Left forelimb (tissue), 1 donor: ENCODE results near the gene CEP170.
"Not testable (repeated sequence)": the region's sequence is repeated elsewhere in the genome, so short reads cannot be mapped to it uniquely, and the experiment has no call there.

Source experiments
- DNase-seq: peaks from one replicate; pipeline ENCODE4 v3.0.0-alpha.2; 2018; ENCODE audit warnings: low spot score

Gene CEP170

DNA sequence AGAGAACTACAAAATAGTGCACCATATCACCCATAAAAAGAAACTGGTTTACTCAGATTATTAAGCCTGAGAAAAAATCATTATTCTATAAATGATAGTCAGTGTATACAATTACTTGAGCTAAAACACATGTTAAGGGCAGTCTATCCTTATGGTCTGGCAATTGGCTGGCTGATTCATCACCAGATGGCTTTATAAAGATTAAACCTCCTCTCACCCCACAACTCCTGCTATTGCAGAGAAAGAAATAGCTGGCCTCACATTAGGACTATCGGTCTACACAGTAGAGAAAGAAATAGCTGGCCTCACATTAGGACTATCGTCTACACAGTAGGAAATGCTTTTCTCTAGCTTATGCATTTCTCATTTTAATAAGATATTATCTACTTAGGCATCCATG, 21.2 kb downstream of the CEP170 start:
- DNase-seq, result no peak

DNA sequence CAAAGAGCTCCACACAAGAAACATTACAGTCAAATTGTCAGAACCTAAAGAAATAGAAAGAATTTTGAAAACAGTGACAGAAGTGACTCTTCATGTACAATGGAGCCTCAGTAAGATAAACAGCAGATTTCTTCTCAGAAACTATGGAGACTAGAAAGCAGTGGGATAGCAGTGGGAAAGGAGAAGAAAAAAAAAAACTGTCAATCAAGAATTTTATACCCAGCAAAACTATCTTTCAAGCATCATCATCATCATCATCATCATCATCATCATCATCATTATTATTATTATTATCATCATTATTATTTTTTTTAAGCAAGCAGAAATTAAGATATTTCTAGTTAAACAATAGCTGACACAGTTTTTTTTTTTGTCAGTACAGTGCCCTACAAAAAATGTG, 24.2 kb downstream of the CEP170 start:
- no peak for DNase-seq

DNA sequence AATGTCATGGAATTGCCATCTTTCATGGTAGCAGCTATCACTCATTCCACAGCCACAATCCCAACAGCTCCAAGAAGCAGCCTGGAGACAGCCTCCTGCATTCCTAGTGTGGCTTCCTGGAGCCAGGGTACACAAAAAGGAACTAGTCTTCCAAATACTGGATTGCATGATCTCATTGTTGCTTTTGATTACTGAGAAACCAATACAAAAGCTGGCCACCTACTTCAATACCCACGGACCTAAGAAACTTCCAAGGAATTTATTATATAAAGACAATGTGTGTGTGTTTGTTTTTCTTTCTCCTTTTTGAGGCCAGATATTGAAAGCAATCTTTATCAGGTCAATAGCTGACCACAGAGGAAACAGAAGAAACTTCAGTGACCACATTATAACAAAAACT, 25.6 kb downstream of the CEP170 start:
- no peak for DNase-seq

DNA sequence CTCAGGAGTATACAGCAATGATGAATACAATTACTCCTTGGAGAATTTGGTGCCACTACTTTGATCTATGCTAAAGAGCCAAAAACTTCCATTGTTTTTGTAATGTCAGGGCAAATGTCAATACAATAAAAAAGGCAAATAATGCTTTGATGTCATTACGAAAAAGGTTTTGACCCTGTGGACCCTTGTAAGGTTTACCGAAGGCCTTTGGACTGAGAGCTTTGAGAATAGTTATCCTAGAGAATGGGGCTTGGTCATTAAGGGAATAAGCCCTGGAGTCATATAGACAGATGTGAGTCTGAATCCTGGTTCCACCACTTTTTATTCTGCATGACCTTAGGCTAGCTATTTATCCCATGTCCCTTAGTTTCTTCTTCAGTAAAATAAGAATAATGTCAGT, 27.5 kb downstream of the CEP170 start:
- DNase-seq, result no peak

DNA sequence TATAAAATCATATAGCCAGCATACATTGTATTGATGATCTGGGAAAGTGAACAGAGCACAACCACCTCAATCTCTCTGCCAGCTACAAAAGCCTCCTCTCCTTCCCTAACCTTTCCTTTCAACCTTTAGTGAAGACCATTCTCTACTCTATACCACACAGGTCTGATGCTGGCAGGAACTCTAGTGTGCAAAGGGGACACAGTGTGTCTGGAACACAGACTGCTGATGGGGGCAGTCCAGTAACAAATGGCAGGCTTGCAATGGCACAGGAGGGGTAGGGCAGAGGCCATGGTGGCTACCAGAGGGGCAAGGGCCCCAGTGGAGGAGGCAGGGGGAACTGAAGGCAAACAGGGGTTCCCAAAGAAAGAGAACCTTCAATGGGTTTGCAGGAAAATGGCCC, 37.0 kb downstream of the CEP170 start:
- DNase-seq, result no peak

DNA sequence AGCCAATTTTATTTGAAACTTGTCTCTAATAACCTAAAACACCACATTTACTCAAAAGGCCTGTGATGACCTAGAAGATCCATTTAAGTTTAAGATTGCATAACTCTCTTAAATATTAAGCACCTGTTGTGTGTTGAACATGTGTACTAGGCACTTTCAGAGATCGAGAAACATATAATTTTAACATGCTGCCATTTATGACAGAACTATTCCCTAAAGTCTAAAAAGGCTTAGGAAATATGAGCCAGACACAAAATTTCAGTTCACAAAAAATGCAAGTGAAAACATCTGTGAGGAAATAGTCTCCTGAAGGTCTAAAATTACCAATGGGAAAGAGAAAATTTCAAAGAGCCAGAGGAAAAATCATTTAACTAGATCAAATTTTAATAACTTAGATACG, 37.7 kb downstream of the CEP170 start:
- DNase-seq, result no peak

DNA sequence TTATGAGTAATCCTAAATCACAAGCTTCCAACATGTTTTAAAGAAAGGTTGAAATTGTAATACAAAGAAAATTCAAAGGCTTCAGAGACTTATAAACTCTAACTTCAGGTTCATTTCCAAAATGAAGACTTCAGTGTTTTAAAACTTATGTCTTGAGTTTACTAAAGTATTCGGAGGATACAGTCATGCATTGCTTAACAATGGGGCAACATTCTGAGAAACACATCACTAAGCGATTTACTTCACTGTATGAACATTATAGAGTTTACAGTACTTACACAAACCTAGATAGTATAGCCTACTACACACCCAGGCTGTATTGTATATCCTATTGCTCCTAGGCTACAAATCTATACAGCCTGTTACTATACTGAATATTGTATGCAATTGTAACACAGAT, 38.3 kb downstream of the CEP170 start:
- no peak for DNase-seq

DNA sequence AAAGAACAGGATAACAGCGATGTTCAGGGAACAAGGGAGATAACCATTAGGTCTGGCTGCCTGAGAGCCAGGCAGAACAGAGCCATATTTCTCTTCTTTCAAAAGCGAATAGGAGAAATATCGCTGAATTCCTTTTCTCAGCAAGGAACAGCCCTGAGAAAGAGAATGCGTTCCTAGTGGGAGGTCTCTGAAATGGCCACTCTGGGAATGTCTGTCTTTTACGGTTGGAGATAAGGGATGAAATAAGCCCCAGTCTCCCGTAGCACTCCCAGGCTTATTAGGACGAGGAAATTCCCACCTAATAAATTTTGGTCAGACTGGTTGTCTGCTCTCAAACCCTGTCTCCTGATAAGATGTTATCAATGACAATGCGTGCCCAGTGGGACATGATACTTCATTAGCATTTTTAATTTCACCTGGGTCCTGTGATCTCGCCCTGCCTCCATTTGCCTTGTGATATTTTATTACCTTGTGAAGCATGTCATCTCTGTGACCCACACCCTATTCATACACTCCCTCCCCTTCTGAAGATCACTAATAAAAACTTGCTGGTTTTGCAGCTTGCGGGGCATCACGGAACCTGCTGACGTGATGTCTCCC, 39.7 kb downstream of the CEP170 start:
- not testable (repeated sequence) for DNase-seq

DNA sequence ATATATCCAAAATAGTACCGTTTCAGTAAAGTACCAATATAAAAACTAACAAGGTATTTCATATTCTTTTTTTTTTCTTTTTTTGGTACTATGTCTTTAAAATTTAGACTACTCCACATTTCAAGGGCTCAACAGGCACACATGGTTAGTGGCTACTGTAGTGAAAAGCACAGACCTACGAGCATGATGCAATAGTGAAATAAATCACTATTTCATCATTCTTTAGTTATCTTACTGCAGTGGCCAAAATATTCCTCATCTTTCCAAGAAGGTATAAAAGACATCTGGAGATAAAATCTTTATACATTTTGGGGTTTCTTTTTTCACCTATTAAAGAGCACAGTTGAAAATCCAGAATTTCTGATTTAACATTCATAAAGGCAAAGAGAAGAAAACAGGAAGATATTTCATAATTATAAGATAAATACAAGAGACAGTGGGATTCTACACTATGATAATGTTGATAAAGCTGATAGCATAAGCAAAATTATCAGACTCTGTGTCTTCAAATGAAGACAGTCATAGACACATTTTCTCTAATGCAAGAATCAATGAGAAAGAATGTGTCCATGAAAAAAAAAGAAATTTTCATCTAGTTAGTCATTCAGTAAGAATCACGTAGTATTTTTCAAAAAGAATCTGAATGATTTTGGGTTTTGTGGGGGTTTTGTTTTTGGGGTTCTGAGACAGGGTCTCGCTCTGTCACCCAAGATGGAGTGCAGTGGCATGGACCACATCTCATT, 41.9 kb downstream of the CEP170 start:
- DNase-seq, result no peak

DNA sequence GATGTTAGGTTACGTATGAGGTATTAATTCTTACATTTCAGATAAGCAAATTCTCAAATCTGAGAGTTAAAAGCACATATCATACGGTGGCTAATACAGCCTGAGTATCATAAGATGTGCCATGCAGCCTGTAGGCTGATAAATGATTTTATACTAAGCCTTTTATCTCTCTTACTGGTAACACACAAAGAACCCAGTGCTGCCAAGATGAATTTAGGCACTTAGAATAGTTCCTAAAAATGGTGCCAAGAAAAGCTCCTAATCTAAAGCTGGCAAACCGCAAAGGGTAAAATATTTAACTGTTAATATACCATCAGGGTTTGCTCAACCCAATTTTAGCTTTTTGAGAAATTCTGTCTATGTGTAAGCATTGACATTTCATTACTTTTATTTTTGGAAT, 43.1 kb downstream of the CEP170 start:
- not testable (repeated sequence) for DNase-seq

DNA sequence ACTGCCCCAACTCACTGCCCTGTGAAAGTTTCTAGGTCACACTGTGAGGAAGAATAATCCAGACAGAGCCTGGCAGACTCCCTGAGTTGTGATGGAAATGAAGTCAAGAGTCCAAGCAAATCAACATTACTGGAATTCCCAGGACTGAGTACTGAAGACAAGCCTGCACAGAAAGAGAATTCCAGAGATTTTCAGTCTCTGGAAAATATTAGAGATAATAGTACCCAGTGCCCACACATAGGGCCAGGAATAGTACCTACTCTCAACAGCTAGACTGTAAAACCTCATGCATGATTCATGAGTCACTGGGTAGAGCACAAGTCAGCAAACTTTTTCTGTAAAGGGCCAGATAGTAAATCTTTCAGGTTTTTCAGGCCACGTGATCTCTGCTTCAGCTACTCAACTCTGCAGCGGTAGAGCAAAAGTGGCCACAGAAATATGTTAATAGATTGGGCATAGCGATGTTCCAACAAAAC, 50.0 kb downstream of the CEP170 start:
- DNase-seq, result not testable (repeated sequence)

DNA sequence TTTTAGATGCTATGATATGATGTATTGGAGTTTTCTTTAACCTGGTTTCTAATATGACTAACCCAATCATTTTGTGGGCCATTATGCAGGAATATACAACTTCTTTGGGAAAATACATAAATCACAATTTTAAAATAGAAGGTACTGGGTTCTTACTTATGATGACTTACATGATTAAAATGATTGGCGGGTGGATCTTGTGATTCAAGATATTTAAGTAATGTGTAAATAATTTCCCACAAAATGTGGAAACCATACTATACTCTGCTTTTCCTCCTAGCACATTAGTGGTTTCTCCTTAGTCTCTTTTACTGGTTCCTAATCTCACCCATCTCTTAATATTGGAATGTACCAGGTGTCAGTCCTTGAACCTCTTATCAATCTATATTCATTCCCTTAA, 50.7 kb downstream of the CEP170 start:
- not testable (repeated sequence) for DNase-seq

DNA sequence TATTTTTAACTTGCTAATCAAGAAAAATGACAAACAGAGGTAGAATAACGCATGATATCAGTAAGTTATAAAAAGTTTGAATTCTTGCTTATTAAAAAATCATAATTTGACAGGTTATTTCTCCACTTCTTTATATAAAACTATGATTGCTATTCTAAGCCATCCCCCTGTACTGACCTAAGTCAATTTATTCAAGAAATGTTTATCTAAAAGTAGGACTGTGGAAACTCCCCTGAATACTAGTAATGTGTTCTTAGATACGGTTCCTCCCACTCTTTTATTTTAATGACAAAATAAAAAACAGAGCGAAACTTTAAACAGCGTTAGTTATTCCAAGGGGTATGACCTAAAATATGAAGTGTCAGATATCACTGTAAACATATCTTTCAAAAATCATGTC, 51.9 kb downstream of the CEP170 start:
- not testable (repeated sequence) for DNase-seq

DNA sequence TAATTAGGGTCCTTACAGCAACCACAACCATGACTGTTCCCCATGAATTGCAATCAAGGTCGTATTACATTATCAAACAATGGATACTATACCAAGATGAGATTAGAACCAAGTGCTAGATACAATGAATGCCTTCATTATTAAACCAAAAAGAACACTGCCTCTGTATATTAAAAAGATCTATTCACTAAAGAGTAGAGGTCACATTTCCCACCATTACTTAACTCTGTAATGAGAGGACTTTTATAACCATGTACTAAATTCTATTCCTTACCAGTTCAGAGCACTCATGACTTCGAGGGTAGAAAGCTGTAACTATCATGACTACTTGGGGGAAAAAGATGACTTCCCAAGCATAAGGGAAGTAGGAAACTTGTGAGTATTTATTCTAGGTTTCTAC, 53.8 kb downstream of the CEP170 start:
- not testable (repeated sequence) for DNase-seq

DNA sequence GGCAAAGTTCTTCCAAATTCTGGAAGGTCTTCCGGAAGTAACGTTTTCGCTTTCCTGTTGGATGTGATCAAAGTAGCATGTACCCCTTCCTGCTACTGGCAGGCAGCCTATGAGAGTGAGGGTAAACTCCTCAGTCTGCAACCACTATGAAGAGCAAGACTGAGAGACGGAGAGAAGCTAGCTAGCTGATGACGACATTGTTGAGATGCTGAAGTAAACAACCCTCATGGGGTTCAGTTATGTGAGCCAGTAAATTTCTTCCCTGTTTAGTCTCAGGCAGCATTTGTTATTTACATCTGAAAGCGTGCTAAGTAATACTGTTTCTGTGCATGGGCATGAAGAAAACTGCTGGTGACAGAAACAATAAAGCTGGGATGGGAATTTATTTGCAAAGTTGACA, 57.6 kb downstream of the CEP170 start:
- not testable (repeated sequence) for DNase-seq

DNA sequence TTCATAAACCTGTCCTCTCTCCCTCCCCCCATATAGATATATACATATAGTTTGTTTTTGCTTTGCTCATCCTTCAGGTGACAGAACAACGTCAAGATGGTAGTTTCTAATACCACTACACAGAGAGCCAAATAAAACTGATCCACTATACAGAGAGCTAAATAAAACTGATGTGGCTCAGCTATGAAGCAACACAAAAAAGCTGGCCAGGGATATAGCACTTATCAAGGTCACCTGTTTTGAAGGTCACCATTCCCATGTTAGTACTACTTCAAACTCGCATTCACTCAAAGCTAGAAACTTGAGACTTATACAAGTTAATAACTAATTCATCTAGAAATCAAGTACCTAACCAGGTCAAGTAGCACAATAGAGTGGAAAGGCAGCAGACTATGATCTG, 61.8 kb downstream of the CEP170 start:
- not testable (repeated sequence) for DNase-seq

DNA sequence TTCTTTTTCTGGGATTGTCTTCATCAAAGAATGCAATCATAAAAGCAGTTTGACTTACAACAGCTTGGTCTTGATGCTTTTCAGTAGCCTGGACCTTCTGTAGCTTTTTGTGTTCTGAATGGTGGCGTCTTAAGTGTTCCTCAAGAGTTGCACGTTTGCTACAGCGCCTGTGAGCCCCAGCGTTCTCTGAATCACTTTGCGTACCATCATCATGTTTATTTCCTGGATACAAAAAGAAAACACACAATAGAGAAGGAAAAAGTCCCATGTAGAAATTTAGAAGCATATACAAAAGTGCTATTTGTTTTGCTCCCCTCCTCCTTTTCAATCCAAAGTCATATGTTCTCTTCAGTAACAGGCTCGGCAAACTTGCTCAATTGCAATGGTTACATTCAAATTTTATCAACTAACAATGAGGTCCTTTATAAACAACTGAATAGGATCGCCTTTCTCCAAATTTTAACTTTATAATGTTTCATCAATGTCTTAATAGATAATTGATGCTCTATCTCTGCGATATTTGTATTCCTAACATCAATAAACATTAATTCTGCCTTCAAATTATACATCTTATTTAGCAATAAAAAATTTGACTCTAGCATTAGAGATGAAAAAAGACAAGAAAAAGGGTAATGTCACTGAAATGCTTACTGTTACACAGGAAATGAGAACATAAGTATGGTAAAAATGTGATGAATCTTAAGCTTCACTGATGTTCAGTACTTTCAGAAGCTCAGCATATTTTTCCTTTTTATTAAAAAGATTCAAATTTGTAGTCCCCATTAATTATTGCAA, 68.7 kb downstream of the CEP170 start:
- not testable (repeated sequence) for DNase-seq

DNA sequence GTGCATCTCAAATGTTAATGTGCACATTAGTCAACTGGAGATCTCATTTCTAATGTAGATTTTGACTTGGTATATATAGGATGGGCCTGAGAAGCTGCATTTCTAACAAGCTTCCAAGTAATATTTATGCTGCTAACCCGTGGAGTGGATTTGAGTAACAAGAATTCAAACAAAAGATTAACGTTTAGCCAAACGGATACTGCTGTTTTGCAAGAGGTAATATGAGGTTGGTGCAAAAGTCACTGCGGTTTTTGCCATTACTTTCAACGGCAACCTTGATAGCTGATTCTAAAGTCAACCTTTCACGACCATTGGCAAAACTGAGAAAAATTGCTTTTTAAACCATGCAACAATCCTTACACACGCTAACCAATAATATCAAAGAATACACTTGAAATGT, 70.3 kb downstream of the CEP170 start:
- DNase-seq, result not testable (repeated sequence)

DNA sequence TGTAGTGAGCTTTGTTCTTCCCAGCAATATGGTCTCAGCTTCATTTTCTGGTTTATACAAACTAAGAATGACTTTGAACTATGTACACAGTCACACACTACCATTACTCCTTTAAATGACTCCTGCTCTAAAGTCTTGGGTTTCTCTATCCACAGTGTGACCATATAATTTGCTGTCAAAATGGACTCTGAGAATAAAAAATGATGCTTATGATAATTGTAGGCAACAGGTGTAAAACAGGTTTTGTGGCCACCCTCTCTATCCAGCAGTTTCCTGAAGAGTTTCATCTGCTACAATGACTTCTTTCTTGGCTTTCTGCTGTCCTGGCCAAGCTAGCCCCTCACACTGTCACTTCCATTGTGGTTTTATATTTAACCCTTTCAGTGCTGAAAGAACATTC, 71.4 kb downstream of the CEP170 start:
- DNase-seq, result not testable (repeated sequence)

DNA sequence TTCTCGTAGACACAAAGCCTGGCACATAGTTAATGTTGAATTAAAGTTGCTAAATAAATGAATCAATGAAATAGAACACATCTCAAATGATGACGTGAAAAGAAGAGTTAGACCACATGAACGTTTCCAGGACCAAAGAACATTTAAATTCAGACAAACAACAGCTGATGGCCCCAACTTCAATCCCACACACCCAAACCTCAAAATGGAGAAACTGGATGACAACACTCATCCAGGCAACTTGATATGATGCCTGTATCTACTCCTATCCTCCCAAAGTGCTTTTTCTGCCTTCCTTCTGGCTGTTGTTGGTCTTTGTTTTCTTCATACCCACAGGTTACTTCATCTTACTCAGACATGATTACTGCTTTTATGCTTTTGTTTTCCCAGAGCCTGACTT, 71.9 kb downstream of the CEP170 start:
- not testable (repeated sequence) for DNase-seq

DNA sequence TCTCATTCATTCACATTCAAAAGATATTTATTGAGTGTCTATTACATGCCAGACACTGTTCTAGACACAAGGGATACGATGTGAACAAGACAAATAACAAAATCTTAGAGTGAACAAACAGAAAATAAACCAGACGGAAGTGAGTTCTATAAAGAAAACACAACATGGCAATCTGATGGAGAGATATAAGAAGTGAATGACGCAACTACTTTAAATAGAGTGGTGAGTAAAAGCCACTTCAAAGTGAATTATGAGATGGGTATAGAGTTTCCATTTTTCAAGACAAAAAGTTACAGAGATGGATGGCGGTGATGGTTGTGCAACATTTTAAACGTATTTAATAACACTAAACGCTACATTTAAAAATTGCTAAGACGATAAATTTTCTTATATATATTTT, 75.4 kb downstream of the CEP170 start:
- no peak for DNase-seq

DNA sequence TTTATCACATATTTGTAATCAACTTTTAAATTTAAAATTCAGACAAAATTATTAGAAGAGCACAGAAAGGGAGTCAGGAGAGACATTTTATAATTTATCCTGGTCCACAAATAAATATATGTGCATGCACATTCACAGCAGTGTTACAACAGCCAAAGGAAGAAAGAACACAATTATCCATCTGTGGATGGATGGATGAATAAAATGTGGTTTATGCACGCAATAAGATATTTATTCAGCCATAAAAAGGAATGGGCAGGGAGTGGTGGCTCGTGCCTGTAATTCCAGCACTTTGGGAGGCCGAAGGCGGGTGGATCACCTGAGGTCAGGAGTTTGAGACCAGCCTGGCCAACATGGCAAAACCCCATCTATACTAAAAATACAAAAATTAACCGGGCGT, 77.3 kb downstream of the CEP170 start:
- DNase-seq, result not testable (repeated sequence)
